Liver (tissue), 9 donors: Measurements from ENCODE around the gene TGFB1I1. TPM values are rescaled to one million over a fixed set of nuclear protein-coding genes. Genes with fewer than 3 reads are reported as not detected.

Experiments
- DNase-seq: peaks from one replicate; pipeline ENCODE4 v3.0.0-alpha.2; 2017; ENCODE audit warnings: low spot score
- H3K27ac ChIP-seq, 2 donors: one replicate each; pipeline ENCODE4 v1.7.0; 2013; ENCODE audit warnings: inconsistent platforms in 2 of 2, low read length in 2 of 2, control low read depth in 1 of 2, low read depth in 1 of 2, mild to moderate bottlenecking in 1 of 2
- H3K27me3 ChIP-seq, 4 donors: one replicate each; pipeline versions ENCODE4 v1.6.1 to v1.7.0; 2013; ENCODE audit warnings: low read length in 3 of 4, inconsistent platforms in 1 of 4, mild to moderate bottlenecking in 1 of 4, moderate library complexity in 1 of 4; ENCODE audit not compliant: control insufficient read depth in 4 of 4, insufficient read depth in 4 of 4
- H3K36me3 ChIP-seq, 4 donors: one replicate each; pipeline versions ENCODE4 v1.6.1 to v1.7.0; 2013; ENCODE audit warnings: low read length in 3 of 4, mild to moderate bottlenecking in 3 of 4, low read depth in 1 of 4, moderate library complexity in 1 of 4; ENCODE audit not compliant: control insufficient read depth in 4 of 4, insufficient read depth in 3 of 4
- H3K4me1 ChIP-seq, 4 donors: one replicate each; pipeline versions ENCODE4 v1.6.1 to v1.7.0; 2013; ENCODE audit warnings: low read length in 3 of 4, mild to moderate bottlenecking in 3 of 4, moderate library complexity in 1 of 4; ENCODE audit not compliant: control insufficient read depth in 4 of 4, insufficient read depth in 4 of 4
- H3K4me3 ChIP-seq, 3 donors: one replicate each; pipeline versions ENCODE4 v1.6.1 to v1.7.0; 2013; ENCODE audit warnings: low read length in 3 of 3, control low read depth in 1 of 3, low read depth in 1 of 3, mild to moderate bottlenecking in 1 of 3
- H3K9ac ChIP-seq, 2 donors: one replicate each; pipeline ENCODE4 v1.7.0; 2013; ENCODE audit warnings: low read length in 2 of 2, mild to moderate bottlenecking in 2 of 2, moderate library complexity in 2 of 2, control low read depth in 1 of 2, low read depth in 1 of 2
- H3K9me3 ChIP-seq, 4 donors: one replicate each; pipeline versions ENCODE4 v1.6.1 to v1.7.0; 2013; ENCODE audit warnings: low read length in 3 of 4; ENCODE audit not compliant: control insufficient read depth in 4 of 4
- EGR1 ChIP-seq, 2 donors: IDR thresholded peaks; 2 replicates each; pipeline ENCODE4 v1.6.1; 2016 to 2018; ENCODE audit warnings: antibody characterized with exemption in 2 of 2, low read depth in 2 of 2
- FOXA1 ChIP-seq: IDR thresholded peaks from 2 replicates; pipeline ENCODE4 v1.6.1; 2016; ENCODE audit warnings: antibody characterized with exemption
- FOXA2 ChIP-seq: IDR thresholded peaks from 2 replicates; pipeline ENCODE4 v1.6.1; 2016; ENCODE audit warnings: antibody characterized with exemption
- GABPA ChIP-seq, 2 donors: IDR thresholded peaks in 1 of 2; conservative IDR thresholded peaks in 1 of 2; 2 replicates each; pipeline ENCODE4 v1.6.1; 2016; ENCODE audit warnings: antibody characterized with exemption in 2 of 2, mild to moderate bottlenecking in 1 of 2, moderate library complexity in 1 of 2
- HNF4A ChIP-seq, 2 donors: conservative IDR thresholded peaks; 2 replicates each; pipeline ENCODE4 v1.6.1; 2016; ENCODE audit warnings: antibody characterized with exemption in 2 of 2, mild to moderate bottlenecking in 2 of 2
- HNF4G ChIP-seq: IDR thresholded peaks from 2 replicates; pipeline ENCODE4 v1.6.1; 2016; ENCODE audit warnings: antibody characterized with exemption
- JUND ChIP-seq, 2 donors: IDR thresholded peaks; 2 replicates each; pipeline ENCODE4 v1.6.1; 2016; ENCODE audit warnings: antibody characterized with exemption in 2 of 2
- MAX ChIP-seq: IDR thresholded peaks from 2 replicates; pipeline ENCODE4 v1.6.1; 2016; ENCODE audit warnings: antibody characterized with exemption
- NR2F2 ChIP-seq: IDR thresholded peaks from 2 replicates; pipeline ENCODE4 v1.6.1; 2016; ENCODE audit warnings: antibody characterized with exemption
- RAD21 ChIP-seq, 2 donors: IDR thresholded peaks; 2 replicates each; pipeline ENCODE4 v1.6.1; 2016; ENCODE audit warnings: antibody characterized with exemption in 2 of 2, mild to moderate bottlenecking in 2 of 2
- RXRA ChIP-seq, 2 donors: IDR thresholded peaks; 2 replicates each; pipeline ENCODE4 v1.6.1; 2017 to 2018; ENCODE audit warnings: antibody characterized with exemption in 2 of 2, mild to moderate bottlenecking in 1 of 2
- SP1 ChIP-seq: IDR thresholded peaks from 2 replicates; pipeline ENCODE4 v1.6.1; 2018; ENCODE audit warnings: antibody characterized with exemption, mild to moderate bottlenecking
- TAF1 ChIP-seq: conservative IDR thresholded peaks from 2 replicates; pipeline ENCODE4 v1.6.1; 2016; ENCODE audit warnings: antibody characterized with exemption, mild to moderate bottlenecking
- YY1 ChIP-seq: IDR thresholded peaks from 2 replicates; pipeline ENCODE4 v1.6.1; 2016; ENCODE audit warnings: antibody characterized with exemption, mild to moderate bottlenecking
- ZBTB33 ChIP-seq: IDR thresholded peaks from 2 replicates; pipeline ENCODE4 v1.6.1; 2016; ENCODE audit warnings: antibody characterized with exemption
- WGBS: extraction: QIAGEN DNeasy Blood & Tissue Kit; methylation state at CpG from one replicate; pipeline ENCODE4 v1.1.7; 2013; 5-methylcytosine and 5-hydroxymethylcytosine counted together
- polyA plus RNA-seq, 2 donors: library from polyadenylated mRNA; stranded (reverse) in 1 of 2; unstranded in 1 of 2; fragments of 200-250 nt in 1 of 2; fragments of >200 nt in 1 of 2; fragmentation: Nextera tagmentation in 1 of 2; extraction: Ambion mirVana in 1 of 2; gene quantifications; one replicate each; pipeline versions ENCODE4 v1.2.1 to v1.2.3, GENCODE V29; 2013 to 2015
- total RNA-seq, 2 donors: library from RNA; depleted of rRNA; stranded (reverse); fragments of >200 nt; gene quantifications; one replicate each; pipeline ENCODE4 v1.2.3, GENCODE V29; 2014
- TF ChIP-seq, protein P1 (sequence below): IDR thresholded peaks from 2 replicates; pipeline ENCODE4 v1.6.1; 2016; ENCODE audit warnings: antibody characterized with exemption, mild to moderate bottlenecking
- TF ChIP-seq, protein P2 (sequence below): IDR thresholded peaks from 2 replicates; pipeline ENCODE4 v1.6.1; 2016; ENCODE audit warnings: antibody characterized with exemption
- TF ChIP-seq, protein P3 (sequence below): fragments of 150-350 bp; IDR thresholded peaks from 2 replicates; pipeline ENCODE4 v1.5.1; 2017; ENCODE audit warnings: improper control_type of control experiment, low read depth, low read length; ENCODE audit not compliant: missing input control
- donor health status: healthy.
- donor health status: healthy.
- donor health status: healthy.
- donor health status: healthy.
- donor health status: healthy.

TGFB1I1 gene
- total and polyA plus RNA-seq, 4 donors: 4.2 to 8.3 (median 5.8) TPM

GRCh38 chr16:31499928-31500327 lies 28.0 kb downstream of the TGFB1I1 start (continued):
- TF ChIP-seq TAF1: no peak
- no peak for TF ChIP-seq GABPA (IDR thresholded peaks at IDR 0.05 in 1 of 2, conservative IDR thresholded peaks at IDR 0.05 in 1 of 2)
- TF ChIP-seq ZBTB33: no peak
- TF ChIP-seq HNF4A (conservative IDR thresholded peaks at IDR 0.05): no peak
- no peak for TF ChIP-seq YY1

DNA sequence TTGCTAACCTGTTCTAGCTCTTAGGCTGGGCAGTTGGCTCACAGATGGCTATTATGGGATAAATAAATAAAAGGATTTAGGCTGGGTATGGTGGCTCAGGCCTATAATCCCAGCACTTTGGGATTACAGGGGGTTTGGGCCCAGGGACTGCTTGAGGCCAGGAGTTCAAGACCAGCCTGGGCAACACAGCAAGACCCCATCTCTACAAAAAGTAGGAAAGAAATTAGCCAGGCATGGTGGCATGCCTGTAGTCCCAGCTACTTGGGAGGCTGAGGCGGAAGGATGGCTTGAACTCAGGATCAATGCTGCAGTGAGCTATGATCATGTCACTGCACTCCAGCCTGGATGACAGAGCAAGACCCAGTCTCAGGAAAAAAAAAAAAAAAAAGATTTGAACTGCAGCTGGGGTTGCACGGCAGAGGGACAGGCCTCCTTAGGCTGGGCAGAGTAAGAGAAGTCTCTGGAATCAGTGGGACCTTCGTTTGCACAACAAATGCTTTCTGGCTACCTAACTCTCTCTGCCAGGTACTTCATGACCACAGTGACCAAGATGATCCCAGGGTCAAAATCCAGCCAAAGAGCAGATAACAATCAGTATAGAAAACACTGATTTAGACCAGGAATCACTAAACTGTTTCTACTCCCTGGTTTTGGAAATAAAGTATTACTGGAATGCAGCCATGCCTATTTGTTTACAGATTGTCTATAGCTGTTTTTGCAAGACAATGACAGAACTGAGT lies 29.4 kb downstream of the TGFB1I1 start:
- H3K9ac ChIP-seq: no peak overlapping the region
- peaks cover 7 to 56% (median 45%) of the 10 kb centered on the region in 4 donors for H3K4me1 ChIP-seq
- WGBS: 49% methylated on average over 3 of the region's 3 CpGs
- no peaks in the 10 kb centered on the region for H3K9me3 ChIP-seq
- no peak overlapping the region for H3K4me3 ChIP-seq
- no peak for DNase-seq
- peak overlapping the region; percentile 58 to 77 for H3K27ac ChIP-seq
- H3K27me3 ChIP-seq: no peaks in the 10 kb centered on the region
- TF ChIP-seq MAX (no peak), NR2F2 (peak; percentile 63), FOXA2 (peak; percentile 42), RXRA (IDR thresholded peaks at IDR 0.05) (peak; percentile 80 to 93), HNF4G (peak; percentile 88), TAF1 (no peak), RAD21 (IDR thresholded peaks at IDR 0.05) (peak in 1 of 2 donors; percentile 51), EGR1 (IDR thresholded peaks at IDR 0.05; ENCODE audit: low read depth in 2 of 2) (peak in 1 of 2 donors; percentile 42), ZBTB33 (no peak), HNF4A (conservative IDR thresholded peaks at IDR 0.05) (peak; percentile 98 to 99), JUND (IDR thresholded peaks at IDR 0.05) (peak; percentile 61 to 81), SP1 (peak; percentile 94), YY1 (peak; percentile 75), FOXA1 (no peak), GABPA (IDR thresholded peaks at IDR 0.05 in 1 of 2, conservative IDR thresholded peaks at IDR 0.05 in 1 of 2) (peak in 1 of 2 donors; percentile 66)
- TF ChIP-seq, protein P1, sequence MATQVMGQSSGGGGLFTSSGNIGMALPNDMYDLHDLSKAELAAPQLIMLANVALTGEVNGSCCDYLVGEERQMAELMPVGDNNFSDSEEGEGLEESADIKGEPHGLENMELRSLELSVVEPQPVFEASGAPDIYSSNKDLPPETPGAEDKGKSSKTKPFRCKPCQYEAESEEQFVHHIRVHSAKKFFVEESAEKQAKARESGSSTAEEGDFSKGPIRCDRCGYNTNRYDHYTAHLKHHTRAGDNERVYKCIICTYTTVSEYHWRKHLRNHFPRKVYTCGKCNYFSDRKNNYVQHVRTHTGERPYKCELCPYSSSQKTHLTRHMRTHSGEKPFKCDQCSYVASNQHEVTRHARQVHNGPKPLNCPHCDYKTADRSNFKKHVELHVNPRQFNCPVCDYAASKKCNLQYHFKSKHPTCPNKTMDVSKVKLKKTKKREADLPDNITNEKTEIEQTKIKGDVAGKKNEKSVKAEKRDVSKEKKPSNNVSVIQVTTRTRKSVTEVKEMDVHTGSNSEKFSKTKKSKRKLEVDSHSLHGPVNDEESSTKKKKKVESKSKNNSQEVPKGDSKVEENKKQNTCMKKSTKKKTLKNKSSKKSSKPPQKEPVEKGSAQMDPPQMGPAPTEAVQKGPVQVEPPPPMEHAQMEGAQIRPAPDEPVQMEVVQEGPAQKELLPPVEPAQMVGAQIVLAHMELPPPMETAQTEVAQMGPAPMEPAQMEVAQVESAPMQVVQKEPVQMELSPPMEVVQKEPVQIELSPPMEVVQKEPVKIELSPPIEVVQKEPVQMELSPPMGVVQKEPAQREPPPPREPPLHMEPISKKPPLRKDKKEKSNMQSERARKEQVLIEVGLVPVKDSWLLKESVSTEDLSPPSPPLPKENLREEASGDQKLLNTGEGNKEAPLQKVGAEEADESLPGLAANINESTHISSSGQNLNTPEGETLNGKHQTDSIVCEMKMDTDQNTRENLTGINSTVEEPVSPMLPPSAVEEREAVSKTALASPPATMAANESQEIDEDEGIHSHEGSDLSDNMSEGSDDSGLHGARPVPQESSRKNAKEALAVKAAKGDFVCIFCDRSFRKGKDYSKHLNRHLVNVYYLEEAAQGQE: peak; percentile 56
- TF ChIP-seq, protein P2, sequence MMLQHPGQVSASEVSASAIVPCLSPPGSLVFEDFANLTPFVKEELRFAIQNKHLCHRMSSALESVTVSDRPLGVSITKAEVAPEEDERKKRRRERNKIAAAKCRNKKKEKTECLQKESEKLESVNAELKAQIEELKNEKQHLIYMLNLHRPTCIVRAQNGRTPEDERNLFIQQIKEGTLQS: peak; percentile 51
- TF ChIP-seq, protein P3, sequence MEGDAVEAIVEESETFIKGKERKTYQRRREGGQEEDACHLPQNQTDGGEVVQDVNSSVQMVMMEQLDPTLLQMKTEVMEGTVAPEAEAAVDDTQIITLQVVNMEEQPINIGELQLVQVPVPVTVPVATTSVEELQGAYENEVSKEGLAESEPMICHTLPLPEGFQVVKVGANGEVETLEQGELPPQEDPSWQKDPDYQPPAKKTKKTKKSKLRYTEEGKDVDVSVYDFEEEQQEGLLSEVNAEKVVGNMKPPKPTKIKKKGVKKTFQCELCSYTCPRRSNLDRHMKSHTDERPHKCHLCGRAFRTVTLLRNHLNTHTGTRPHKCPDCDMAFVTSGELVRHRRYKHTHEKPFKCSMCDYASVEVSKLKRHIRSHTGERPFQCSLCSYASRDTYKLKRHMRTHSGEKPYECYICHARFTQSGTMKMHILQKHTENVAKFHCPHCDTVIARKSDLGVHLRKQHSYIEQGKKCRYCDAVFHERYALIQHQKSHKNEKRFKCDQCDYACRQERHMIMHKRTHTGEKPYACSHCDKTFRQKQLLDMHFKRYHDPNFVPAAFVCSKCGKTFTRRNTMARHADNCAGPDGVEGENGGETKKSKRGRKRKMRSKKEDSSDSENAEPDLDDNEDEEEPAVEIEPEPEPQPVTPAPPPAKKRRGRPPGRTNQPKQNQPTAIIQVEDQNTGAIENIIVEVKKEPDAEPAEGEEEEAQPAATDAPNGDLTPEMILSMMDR: no peak
- H3K36me3 ChIP-seq: peaks cover 1 to 29% (median 20%) of the 10 kb centered on the region in 4 donors
